Ishikawa (cell line): Measurements from ENCODE around the gene TEAD1.

Source experiments
- CEBPB ChIP-seq: IDR thresholded peaks from 2 replicates; pipeline ENCODE4 v1.6.1; 2012
- CREB1 ChIP-seq: IDR thresholded peaks from 2 replicates; pipeline ENCODE4 v1.6.1; 2012; ENCODE audit warnings: low read depth
- EGR1 ChIP-seq: IDR thresholded peaks from 2 replicates; pipeline ENCODE4 v1.6.1; 2012
- EP300 ChIP-seq: IDR thresholded peaks from 2 replicates; pipeline ENCODE4 v1.6.1; 2012; ENCODE audit warnings: borderline replicate concordance
- FOXM1 ChIP-seq: IDR thresholded peaks from 2 replicates; pipeline ENCODE4 v1.6.1; 2012; ENCODE audit warnings: low read depth, borderline replicate concordance
- TAF1 ChIP-seq: IDR thresholded peaks from 2 replicates; pipeline ENCODE4 v1.6.1; 2012; ENCODE audit warnings: low read depth, mild to moderate bottlenecking
- YY1 ChIP-seq: IDR thresholded peaks from 2 replicates; pipeline ENCODE4 v1.6.1; 2012; ENCODE audit warnings: low read depth
- ZBTB7A ChIP-seq: IDR thresholded peaks from 2 replicates; pipeline ENCODE4 v1.6.1; 2012; ENCODE audit warnings: low read depth
- TF ChIP-seq, protein P1 (sequence below): IDR thresholded peaks from 2 replicates; pipeline ENCODE4 v1.6.1; 2012; ENCODE audit warnings: low read depth, mild to moderate bottlenecking
- TF ChIP-seq, protein P2 (sequence below): IDR thresholded peaks from 2 replicates; pipeline ENCODE4 v1.6.1; 2012

DNA sequence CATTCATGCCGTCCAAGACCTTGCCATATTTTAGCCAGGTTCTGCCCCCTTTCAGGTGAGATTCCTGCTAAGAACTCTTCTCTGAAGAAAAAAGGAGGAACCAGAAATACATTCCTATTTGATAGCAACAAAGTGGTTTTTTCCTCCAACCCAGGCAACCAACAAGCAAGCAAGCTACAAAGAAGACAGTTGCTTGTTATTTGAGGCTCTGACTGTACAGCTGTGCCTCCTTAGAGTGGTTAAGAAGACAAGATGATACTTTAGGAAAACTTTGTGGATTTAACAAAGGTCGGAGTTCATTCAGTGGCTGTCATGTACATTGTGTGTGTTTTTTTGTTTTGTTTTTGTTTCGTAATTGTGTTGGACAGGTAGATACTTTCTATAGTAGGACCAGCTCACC, 21.7 kb downstream of the TEAD1 start:
- TF ChIP-seq YY1, result no peak
- no peak for TF ChIP-seq FOXM1
- TF ChIP-seq EGR1, result no peak
- no peak for TF ChIP-seq CREB1
- TF ChIP-seq, protein P1, sequence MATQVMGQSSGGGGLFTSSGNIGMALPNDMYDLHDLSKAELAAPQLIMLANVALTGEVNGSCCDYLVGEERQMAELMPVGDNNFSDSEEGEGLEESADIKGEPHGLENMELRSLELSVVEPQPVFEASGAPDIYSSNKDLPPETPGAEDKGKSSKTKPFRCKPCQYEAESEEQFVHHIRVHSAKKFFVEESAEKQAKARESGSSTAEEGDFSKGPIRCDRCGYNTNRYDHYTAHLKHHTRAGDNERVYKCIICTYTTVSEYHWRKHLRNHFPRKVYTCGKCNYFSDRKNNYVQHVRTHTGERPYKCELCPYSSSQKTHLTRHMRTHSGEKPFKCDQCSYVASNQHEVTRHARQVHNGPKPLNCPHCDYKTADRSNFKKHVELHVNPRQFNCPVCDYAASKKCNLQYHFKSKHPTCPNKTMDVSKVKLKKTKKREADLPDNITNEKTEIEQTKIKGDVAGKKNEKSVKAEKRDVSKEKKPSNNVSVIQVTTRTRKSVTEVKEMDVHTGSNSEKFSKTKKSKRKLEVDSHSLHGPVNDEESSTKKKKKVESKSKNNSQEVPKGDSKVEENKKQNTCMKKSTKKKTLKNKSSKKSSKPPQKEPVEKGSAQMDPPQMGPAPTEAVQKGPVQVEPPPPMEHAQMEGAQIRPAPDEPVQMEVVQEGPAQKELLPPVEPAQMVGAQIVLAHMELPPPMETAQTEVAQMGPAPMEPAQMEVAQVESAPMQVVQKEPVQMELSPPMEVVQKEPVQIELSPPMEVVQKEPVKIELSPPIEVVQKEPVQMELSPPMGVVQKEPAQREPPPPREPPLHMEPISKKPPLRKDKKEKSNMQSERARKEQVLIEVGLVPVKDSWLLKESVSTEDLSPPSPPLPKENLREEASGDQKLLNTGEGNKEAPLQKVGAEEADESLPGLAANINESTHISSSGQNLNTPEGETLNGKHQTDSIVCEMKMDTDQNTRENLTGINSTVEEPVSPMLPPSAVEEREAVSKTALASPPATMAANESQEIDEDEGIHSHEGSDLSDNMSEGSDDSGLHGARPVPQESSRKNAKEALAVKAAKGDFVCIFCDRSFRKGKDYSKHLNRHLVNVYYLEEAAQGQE, result no peak
- TF ChIP-seq TAF1, result no peak
- no peak for TF ChIP-seq EP300
- TF ChIP-seq ZBTB7A, result no peak
- no peak for TF ChIP-seq CEBPB
- TF ChIP-seq, protein P2, sequence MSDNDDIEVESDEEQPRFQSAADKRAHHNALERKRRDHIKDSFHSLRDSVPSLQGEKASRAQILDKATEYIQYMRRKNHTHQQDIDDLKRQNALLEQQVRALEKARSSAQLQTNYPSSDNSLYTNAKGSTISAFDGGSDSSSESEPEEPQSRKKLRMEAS, result no peak
